HG02763 (cell line): ENCODE data around the gene KCNK7.
"Not testable (repeated sequence)": the region's sequence is repeated elsewhere in the genome, so short reads cannot be mapped to it uniquely, and the experiment has no call there.

Source experiments
- ATAC-seq: cut with Tn5 transposase; IDR thresholded peaks from one replicate; pipeline ENCODE4 v1.9.1; 2021; ENCODE audit warnings: mild to moderate bottlenecking, moderate library complexity; ENCODE audit not compliant: unreplicated experiment

KCNK7 gene

GRCh38 chr11:65574811-65575567, 20.6 kb downstream of the KCNK7 start:
- no peak for ATAC-seq

DNA sequence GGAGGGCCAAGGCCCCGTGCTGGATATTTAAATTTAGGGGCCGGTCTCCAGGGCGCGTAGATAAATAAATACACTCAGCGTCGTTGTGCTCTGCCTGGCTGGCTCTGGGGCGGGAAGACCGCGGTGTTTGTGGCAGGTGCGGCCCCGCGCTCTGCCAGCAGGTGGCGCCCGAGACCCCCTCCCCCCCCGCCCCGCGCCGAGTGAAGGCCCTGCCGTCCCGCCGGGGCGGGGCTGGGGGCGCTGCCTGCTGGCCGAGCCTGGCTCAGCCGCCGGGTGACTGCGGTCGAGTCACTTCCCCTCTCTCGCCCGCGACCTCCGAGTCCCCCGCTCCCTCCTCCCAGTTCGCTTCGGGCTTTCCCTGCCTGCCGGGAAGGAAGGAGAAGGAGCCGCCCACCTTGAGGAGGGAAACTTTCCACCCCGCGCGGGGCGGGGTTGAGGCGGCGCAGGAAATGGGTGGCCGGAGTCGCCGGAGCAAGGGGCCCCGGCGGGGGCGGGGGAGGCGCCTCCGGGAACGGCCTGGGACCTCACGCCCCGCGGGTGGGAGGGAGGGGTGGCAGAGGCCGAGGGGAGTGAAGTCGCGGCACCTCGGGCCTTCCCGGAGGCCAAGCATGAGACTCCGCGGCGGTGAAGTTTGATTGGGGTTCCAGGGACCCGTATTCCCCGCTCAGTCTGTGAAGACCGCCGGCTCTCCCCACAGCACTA, 21.3 kb downstream of the KCNK7 start:
- peak; percentile 36 for ATAC-seq

DNA sequence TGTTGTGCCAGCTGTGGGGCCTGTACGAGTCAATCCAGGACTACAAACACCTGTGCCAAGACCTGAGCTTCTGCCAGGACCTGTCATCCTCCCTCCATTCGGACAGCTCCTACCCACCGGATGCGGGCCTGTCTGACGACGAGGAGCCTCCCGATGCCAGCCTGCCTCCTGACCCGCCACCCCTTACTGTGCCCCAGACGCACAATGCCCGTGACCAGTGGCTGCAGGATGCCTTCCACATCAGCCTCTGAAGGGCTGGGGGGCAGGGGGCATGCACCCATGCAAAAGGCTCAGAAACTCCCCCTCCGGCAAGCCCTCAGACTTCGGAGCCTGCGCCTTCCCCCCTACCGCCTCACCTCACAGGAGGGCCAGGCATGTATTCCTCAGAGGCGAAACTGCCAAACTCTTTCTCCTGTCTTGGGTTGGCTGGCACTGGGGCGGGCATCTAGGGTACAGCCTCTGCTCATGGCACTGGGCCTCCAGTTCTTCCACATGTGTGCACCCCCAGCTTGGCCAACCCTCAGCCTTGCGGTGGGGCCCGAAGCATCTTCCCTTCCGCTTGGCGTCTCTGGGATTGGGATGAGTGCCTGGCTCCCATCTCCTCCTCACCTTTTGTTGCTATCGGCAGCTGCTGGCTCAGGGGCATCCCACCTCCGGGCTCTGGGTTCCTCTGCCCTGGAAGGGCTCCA, 22.1 kb downstream of the KCNK7 start:
- no peak for ATAC-seq

DNA sequence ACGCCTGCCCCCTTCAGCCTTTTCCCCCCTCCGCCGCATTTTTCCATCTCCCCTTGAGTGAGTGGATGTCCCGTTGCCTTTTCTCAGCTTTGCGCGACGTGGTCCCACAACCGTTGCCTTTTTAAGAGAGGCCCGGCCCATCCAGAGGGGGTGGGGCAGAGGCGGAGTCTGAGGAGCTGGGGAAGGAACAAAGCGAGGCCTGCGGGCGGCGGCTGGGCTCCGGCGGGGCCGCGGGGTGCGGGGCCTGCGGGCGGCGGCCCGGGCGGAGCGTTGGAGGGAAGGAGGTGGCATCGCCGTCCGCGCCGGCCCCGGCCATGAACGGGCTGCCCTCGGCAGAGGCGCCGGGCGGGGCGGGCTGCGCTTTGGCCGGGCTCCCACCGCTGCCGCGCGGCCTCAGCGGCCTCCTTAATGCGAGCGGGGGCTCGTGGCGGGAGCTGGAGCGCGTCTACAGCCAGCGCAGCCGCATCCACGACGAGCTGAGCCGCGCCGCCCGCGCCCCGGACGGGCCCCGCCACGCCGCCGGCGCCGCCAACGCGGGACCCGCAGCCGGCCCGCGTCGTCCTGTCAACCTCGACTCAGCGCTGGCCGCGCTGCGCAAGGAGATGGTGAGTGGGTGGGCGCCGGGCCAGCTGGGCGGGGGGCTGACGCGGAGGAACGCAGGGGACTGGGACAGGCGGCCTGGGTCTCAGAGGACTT, 23.1 kb downstream of the KCNK7 start, which contains the start of gene FAM89B:
Gene FAM89B, plus strand, starts transcription at position 183 of the 696 bp plus-strand sequence. Its CDS starts 132 bp downstream, at position 315.
- ATAC-seq, result no peak

DNA sequence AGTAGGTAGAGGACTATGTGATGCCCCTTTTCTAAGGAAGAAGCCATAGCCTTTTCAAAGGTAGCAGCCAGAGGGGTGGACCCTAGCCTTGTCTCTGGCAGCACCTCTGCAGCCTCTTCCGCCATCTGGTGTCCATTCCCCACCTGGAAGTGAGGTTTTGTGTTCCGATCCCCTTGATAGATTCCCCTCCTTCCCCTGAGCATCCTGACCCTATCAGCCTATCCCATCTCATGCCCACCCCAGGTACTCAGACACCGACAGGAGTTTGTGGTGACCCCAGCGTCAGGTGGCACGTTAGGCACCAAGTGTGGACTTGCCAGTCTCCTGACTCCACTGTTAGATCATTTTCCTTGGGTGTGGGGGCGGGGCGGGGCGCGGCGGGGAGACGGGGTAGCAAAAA, 23.7 kb downstream of the KCNK7 start:
- no peak for ATAC-seq

DNA sequence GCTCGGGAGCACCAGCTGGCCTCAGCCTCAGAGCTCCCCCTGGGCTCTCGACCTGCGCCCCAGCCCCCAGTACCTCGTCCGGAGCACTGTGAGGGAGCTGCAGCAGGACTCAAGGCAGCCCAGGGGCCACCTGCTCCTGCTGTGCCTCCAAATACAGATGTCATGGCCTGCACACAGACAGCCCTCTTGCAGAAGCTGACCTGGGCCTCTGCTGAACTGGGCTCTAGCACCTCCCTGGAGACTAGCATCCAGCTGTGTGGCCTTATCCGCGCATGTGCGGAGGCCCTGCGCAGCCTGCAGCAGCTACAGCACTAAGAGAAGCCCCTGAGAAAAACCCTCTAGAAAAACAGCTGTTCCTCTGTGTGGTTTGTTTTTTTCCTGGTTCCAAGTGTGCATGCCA, 24.2 kb downstream of the KCNK7 start:
- ATAC-seq, result no peak

DNA sequence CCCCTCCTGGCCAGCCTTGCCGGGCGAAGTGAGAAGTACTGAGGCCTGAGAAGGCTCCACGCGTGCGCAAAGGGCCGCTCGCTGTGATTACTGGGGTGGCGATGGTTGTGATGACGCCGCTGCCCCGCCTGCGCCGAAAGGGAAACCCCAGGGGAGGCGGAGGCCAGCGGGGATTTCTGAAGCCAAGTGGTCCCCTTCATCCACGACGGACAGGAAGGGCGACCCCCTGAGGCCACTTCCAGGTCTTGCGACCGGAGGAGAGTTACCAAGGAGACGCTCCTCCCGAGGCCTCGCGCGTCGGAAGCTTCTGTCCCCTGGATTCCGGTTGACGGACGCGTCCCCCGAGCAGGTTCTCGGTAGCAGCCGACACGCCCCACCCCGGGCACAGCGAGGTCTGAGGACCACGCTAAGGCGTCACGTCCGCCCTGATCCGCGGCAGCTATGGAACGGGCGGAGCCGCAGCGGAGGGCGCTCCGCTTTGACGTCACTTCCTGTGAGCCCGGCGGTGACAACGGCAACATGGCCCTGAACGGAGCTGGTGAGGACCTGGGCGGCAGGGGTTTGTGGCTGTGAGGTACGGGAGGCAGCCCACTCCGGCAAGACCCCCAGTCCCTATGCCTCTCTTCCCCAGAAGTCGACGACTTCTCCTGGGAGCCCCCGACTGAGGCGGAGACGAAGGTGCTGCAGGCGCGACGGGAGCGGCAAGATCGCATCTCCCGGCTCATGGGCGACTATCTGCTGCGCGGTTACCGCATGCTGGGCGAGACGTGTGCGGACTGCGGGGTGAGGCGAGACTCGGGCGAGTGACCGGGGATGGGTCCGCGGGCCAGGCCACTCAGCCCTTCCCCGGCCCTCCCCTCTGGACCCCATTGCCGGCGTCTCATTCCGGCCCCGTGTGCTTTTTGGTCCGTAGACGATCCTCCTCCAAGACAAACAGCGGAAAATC, 25.4 kb downstream of the KCNK7 start, which contains the start of gene ZNRD2:
Gene ZNRD2, plus strand, starts transcription at position 505 of the 946 bp plus-strand sequence. Its CDS starts 15 bp downstream, at position 520.
- peak; percentile 54 for ATAC-seq

GRCh38 chr11:65569164-65569972, 26.2 kb downstream of the KCNK7 start:
- ATAC-seq, result no peak

DNA sequence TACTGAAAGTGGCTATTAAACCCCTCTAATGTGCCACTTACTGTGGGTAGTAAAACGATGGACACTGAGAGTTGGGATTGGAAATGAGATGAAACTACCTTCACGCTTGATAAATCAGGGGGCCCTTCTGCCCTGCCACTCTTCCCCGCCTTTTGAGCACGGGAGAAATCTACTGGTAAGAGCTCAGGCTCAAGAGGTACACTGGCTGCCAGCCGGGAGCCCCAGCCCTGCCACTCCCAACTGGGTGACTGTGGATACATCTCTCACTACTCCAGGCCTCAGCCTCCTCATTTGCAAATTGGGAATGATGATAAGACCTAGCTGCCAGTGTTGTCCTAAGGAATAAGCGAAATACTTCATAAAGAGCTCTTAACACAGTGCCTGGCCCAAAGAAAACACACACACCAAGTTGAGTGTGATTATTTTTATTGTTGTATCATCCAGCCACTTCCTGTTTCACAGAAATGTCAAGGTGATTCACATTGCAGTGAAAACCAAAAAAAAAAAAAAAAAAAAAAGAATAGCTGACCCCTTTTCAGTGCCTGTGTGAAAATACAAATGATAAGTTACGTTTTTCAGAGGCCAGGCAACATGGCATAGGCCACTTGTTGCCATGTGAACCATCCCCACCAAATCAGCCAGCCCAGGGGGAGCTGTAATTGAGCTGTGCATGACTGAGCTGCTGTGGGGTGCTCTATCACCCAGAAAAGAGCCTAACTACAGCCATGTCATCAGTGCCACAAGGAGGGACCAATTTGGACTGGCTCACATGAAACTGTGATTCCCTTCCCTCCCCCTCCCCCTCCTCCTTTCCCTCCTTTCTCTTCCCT, 29.8 kb downstream of the KCNK7 start:
- no peak for ATAC-seq

GRCh38 chr11:65564879-65565559, 30.6 kb downstream of the KCNK7 start:
- not testable (repeated sequence) for ATAC-seq

DNA sequence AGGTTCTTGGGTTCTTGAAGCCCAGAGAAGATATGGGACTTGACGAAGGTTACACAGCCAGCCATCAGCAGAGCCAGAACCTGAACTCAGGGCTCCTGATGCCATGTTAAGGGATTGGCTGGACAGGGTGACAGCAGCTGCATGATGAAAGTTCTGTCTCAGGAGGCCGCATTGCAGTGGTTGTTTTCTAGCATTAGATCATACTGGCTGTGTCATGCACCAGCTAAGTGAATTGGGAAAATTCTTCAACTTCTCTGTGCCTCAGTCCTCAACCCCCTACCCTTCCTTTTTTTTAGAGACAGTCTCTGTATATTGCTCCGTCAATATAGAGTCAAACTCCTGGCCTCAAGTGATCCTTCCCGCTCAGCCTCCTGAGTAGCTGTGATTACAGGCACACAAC, 32.0 kb downstream of the KCNK7 start:
- no peak for ATAC-seq

- no peak for ATAC-seq
These were observed 32.8 kb downstream of the KCNK7 start for GRCh38 chr11:65562788-65563187.

- ATAC-seq, result no peak
These were observed 33.6 kb downstream of the KCNK7 start for GRCh38 chr11:65562020-65562419.

DNA sequence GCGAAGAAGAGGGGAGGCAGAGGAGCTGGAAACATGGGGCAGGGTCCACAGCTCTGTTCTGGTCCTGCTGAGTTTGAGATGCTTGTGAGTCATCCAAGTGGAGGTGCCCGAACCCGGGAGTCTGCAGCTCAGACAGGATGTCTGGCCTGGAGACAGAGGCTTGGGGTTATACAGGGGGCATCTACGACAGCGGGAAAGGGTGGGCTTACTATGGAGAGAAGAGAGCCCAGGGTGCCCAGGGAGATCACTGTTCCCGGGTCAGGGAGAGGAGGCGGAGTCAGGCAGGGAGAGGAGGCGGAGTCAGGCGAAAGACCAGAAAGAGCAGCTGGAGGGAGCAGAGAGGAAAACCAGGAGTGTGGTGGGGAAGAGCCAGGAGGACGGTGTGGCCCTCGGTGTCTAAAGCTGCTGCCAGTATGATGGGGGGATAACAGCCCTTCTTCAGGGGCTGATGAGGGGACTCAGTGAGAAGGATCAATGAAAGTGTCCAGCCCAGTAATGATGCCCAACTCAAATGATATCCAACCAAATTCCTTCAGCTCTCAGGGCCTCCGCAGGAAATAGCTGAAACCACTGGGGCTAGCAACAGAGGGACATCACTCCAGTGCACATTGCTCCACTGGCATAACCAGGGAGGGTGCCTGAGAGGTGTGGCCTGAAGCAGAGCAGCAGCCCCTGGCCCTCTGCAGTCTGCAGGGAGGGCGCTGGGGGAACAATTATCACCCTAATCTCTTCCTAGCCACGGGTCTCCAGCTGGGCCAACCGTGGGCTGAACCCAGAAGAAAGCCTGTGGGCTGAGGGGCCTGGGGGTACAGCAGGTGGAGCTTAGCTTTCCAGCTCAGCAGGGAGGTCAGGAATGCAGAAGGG, 34.8 kb downstream of the KCNK7 start:
- no peak for ATAC-seq

DNA sequence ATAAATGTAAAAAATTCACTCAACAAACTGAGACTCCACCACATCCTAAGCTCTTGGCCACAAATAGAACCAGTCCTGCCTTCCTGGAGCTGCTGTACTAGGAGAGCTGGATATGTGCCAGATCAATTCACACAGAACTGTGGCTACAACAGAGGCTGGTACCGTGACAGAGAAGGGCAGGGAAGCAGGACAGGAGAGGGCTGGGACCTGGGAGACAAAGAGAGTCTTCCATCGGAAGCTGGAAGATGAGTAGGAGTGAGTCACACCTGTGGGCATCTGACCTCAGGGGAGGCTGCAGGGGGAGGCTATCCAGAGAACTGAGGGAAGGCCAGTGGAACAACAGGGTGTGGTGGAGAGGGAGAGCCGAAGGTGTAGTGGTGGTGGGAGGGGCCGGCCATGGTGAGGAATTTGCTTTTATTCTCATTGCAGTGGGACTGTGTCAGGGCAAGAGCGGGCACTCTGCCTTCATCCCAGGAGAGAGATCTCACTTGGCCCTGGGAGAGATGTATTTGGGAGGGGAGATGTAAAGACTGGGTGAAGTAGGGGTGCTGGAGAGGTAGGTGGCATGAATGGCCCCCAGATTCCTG, 35.6 kb downstream of the KCNK7 start:
- no peak for ATAC-seq

DNA sequence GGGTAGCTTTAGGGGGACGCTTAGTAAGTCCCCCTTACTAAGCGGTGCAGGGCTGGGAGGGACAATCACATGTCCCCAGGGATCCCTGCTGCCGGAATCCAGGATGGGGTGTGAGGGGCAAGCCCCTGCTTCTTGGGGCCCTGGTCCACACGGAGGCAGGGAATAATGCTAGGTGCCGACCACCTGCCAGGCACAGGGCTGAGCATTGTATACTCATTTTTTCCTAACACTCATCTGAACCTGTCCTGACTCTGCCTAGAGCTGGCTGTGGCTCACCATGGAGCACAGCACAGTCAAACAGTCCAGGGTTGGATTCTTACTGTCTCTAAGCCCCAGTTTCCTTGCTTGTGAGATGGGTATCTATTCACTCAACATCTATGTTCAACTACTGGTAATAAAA, 36.1 kb downstream of the KCNK7 start:
- ATAC-seq, result no peak
